ENCODE results near the gene OR2AP1.
"Not testable (repeated sequence)": the region's sequence is repeated elsewhere in the genome, so short reads cannot be mapped to it uniquely, and the experiment has no call there.

Gene OR2AP1

GRCh38 chr12:55572168-55572567 is at the start of gene OR2AP1:
Gene OR2AP1 (plus strand): TSS chr12:55572468. CDS start chr12:55574415, 1,947 bp downstream.
- no peak for DNase-seq (ENCODE audit: low read depth in 2 of 2, low spot score in 1 of 2)

DNA sequence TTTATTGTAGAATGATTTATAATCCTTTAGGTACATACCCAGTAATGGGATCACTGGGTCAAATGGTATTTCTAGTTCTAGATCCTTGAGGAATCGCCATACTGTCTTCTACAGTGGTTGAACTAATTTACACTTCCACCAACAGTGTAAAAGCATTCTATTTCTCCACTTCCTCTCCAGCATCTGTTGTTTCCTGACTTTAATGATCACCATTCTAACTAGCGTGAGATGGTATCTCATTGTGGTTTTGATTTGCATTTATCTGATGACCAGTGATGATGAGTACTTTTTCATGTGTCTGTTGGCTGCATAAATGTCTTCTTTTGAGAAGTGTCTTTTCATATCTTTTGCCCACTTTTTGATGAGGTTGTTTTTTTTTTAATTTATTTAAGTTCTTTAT is 24.0 kb upstream of the OR2AP1 start:
- DNase-seq (ENCODE audit: low read depth in 2 of 2, low spot score in 1 of 2), result not testable (repeated sequence)

GRCh38 chr12:55548756-55549155 is 23.5 kb upstream of the OR2AP1 start:
- DNase-seq (ENCODE audit: low read depth in 2 of 2, low spot score in 1 of 2), result no peak

DNA sequence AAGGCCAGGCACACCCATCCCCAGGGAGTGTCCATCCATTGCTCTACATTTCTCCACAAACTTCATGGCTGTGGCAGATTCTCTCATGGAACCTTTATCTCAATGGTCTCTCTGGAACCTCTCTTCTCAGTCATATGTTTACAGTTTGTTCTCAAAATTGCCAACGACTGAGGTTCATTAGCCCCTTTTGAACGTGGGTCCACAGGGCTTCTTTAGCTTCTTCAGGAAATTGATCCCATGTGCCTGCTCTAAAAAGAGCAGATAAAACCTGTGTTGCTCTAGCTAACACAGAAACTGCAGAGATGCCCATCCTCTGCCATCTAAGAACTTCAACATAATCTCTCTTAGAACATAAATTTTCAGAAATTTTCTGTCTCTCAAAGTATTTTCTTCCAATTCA is 23.0 kb upstream of the OR2AP1 start, which contains the start of gene OR6C4:
Gene OR6C4 (plus strand): TSS at position 301 of the 400 bp plus-strand sequence. CDS start 1,625 bp downstream, outside the sequence.
- no peak for DNase-seq (ENCODE audit: low read depth in 2 of 2, low spot score in 1 of 2)

- no peak for DNase-seq (ENCODE audit: low read depth in 2 of 2, low spot score in 1 of 2)
Observed at GRCh38 chr12:55554296-55554695, 18.0 kb upstream of the OR2AP1 start.

- DNase-seq (ENCODE audit: low read depth in 2 of 2, low spot score in 1 of 2), result not testable (repeated sequence)
Observed at GRCh38 chr12:55570060-55570459, 2.2 kb upstream of the OR2AP1 start.

DNA sequence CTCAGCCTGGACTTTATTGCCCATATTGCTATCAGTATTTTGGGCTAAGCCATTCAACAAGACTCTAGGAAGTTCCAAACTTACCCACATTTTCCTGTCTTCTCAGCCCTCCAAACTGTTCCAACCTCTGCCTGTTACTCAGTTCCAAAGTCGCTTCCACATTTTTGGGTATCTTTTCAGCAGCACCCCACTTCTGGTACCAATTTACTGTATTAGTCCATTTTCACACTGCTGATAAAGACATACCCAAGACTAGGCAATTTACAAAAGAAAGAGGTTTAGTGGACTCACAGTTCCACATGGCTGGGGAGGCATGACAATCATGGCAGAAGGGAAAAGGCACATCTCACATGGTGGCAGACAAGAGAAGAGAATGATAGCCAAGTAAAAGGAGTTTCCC is 1.6 kb upstream of the OR2AP1 start:
- not testable (repeated sequence) for DNase-seq (ENCODE audit: low read depth in 2 of 2, low spot score in 1 of 2)

- no peak for DNase-seq (ENCODE audit: low read depth in 2 of 2, low spot score in 1 of 2)
Observed at GRCh38 chr12:55582066-55582465, 9.8 kb downstream of the OR2AP1 start.

GRCh38 chr12:55585817-55586216 is 13.5 kb downstream of the OR2AP1 start:
- no peak for DNase-seq (ENCODE audit: low read depth in 2 of 2, low spot score in 1 of 2)

DNA sequence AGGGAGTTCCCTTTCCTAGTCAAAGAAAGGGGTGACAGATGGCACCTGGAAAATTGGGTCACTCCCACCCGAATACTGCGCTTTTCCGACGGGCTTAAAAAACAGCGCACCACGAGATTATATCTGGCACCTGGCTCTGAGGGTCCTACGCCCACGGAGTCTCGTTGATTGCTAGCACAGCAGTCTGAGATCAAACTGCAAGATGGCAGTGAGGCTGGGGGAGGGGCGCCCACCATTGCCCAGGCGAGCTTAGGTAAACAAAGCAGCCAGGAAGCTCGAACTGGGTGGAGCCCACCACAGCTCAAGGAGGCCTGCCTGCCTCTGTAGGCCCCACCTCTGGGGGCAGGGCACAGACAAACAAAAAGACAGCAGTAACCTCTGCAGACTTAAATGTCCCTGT is 17.9 kb downstream of the OR2AP1 start:
- DNase-seq (ENCODE audit: low read depth in 2 of 2, low spot score in 1 of 2), result not testable (repeated sequence)

- no peak for DNase-seq (ENCODE audit: low read depth in 2 of 2, low spot score in 1 of 2)
Observed at GRCh38 chr12:55607821-55608594, 35.7 kb downstream of the OR2AP1 start.

DNA sequence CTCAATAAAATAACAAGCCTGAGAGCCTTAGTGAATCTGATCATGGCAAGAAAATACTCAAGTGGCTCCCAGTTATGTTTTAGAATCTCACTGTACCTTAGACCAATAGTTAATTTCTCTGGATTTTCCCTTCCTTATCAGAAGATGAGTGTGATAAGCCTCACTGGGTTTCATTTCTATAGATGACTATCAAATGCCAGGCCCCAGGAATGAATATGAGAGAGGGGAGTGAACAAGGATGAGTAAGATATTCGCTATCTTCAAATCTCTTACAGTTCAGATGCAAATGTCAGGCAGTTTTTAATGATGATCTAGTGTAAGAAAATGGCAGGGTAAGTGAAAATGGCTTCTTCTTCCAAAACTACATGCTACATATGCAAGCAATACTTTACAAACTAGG is 38.3 kb downstream of the OR2AP1 start:
- no peak for DNase-seq (ENCODE audit: low read depth in 2 of 2, low spot score in 1 of 2)

DNA sequence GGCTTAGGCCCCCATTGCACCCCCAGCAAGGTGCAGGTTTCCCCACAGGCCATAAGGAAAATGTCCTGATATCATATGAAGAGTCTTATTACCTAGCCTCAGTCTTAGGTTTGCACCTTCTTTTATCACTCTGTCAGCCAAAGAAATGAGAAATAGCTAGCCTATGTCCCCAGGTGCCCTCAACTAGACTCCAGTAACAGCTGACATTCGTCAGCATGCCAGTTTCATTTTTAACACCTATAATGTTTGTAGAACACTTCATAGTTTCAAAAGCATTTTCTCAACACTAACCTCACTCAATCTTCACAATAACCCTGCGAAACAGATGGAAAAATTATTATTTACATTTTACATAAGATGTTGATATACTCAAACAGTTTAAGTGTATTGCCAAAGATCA is 40.4 kb downstream of the OR2AP1 start:
- DNase-seq (ENCODE audit: low read depth in 2 of 2, low spot score in 1 of 2), result no peak

- no peak for DNase-seq (ENCODE audit: low read depth in 2 of 2, low spot score in 1 of 2)
Observed at GRCh38 chr12:55614764-55615163, 42.5 kb downstream of the OR2AP1 start.

- DNase-seq (ENCODE audit: low read depth in 2 of 2, low spot score in 1 of 2), result no peak
Observed at GRCh38 chr12:55619354-55620138, 47.3 kb downstream of the OR2AP1 start.

DNA sequence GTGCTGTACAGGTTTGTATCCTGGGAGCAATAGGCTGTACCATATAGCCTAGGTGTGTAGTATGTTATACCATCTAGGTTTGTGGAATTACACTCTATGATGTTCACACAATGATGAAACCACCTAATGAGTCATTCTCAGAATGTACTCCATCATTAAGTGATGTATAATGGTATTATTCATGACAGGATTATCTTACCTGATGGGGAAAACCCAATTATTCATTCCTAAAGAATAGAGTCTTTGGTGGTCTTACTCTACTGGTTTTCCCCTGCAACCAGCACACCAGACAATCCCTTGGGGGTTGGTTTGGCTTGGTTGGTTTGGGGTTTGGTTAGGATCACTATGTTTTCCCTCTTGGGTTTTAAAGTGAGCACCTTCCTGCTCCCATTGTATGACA is 51.8 kb downstream of the OR2AP1 start:
- DNase-seq (ENCODE audit: low read depth in 2 of 2, low spot score in 1 of 2), result no peak

All from stimulated activated CD8-positive, alpha-beta memory T cell treated with anti-CD3 and anti-CD28 coated beads, Interleukin-4, amount 100 ng/mL, for 1 hour (primary cell).